ENCODE data around the gene SLC5A7.

The SLC5A7 gene

DNA sequence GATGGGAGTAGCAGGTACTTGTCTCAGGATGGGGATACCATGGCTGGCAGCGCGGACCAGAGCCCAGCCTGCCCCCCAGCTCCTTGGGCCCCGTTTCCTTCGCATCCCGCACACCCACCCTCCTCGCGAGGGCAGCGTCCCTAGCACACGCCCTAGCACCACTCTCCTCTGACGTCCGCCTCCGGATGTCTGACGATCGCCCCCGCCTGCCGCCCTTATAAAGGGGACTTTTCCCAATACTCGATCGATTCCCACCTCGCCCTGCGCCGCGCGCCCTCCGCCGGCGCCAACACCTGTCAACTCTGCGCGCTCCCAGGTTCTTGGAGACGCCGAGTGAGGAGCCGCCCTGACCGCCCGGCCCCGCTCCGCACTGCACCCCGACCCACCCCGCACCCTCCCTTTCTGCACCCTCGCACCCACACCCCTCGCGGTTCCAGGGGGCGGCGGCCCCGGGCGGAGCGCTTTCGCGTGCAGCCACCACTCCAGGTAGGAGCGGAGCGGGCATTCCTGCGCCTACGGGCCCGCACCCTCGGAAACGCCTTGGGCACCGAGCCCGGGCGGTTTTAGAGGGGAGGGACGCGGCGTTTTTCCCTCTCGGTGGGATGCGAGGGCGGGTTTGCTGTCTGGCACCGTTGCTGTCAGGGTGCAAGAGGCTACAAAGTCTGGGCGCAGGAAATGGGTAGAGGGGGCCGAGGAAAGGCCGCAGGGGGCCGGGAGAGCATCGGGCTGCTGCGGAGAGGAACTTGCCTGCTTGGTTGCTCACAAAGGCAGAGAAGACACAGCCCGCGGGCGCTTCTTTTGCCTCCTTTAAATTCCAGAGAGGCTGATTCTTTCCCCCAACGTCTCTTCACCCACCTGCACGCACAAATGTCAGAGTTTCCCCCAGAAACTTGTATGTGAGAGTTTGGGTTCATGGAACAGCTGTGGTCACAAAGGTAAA, at the start of gene SLC5A7:
Gene SLC5A7, plus strand, starts transcription at position 247 of the 940 bp plus-strand sequence. CDS start 1,632 bp downstream, outside the sequence.
- no peak for DNase-seq

- no peak for DNase-seq
Measured at GRCh38 chr2:107961395-107961794, 24.9 kb upstream of the SLC5A7 start.

- no peak for DNase-seq
Measured at GRCh38 chr2:107964185-107964584, 22.1 kb upstream of the SLC5A7 start.

DNA sequence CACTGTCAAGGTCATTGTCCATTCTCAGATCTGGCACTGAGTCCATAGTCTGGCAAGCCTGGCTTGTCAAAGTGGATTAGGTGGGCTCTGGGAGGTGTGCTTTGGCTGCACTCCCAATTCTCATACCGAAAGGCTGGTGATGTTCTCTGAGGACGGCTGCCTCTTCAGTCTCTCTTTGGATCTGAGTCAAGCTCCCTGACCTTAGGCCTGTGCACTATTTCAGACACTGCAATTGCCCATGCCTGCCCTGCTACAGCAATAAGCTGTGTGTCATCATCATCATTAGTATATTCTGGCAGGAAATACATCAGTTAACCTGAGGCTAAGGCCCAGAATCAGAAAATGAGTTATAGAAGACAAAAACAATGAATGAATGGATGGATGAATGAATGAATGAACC, 1.6 kb upstream of the SLC5A7 start:
- no peak for DNase-seq

DNA sequence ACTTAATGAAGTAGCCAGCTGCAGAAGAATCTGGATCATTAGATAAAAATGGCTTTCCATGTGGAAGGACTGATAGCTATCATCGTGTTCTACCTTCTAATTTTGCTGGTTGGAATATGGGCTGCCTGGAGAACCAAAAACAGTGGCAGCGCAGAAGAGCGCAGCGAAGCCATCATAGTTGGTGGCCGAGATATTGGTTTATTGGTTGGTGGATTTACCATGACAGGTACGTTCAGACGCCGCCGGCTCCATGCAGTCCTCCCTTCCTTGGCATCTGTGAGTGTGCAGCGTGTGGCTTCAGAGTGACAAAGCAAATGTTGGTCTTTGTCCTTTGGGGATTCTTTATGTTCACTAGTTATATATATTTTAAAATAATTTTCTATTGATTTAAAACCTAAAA, 1.8 kb downstream of the SLC5A7 start:
- no peak for DNase-seq

DNA sequence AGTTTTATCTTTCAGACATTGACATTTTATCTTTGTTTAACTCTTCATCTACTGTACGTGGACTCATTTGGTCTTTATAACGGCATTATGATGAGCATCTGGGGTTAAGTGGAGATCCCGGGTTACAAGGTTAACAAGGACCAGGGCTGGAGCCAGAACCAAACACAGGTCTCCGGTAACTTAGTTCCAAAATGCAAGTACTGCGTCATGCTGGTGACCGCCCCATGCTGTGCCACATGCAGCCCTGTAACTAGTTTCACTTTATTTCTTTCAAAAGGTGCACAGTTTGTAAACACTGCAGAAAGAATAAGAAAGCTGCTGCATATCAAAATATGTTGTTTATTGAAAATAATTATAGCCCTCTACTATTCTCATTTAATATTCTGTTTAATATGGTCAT, 3.1 kb downstream of the SLC5A7 start:
- DNase-seq = no peak

DNA sequence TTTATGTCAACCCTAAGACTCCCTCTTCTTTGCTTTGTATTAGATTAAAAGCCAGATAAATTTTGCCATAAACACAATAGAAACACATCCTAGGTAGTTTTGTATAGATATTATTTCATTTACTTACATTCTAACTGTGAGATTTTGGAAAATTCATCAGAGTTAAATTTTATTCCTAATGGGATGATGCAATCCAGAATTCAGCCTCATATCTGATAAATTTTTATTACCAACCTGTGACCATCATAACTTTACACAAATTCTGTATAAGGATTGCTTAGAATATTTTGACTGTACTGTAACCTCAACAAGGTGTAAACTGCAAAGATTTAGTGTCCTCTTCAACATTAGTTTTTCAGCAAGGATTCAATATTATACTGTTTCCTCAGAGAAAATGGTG, 4.4 kb downstream of the SLC5A7 start:
- no peak for DNase-seq

GRCh38 chr2:107992069-107992468, 5.7 kb downstream of the SLC5A7 start:
- no peak for DNase-seq

DNA sequence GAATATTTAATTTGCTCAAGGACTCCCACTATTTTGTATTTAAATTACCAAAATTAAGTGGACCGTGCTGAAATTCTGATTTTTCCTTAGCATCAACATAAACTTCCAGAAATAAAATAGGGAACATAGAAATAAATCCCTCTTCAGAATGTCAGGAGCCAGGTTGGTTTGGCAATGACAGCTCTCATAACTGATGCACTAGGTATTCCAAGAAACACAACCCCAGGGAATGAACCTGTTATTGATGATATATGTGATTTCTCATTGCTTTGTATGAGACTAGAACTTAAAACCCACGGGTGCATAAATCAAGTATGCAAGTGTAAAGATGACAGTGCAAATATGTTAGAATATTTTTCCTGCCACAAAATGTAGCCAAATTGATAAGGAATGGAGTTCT, 12.8 kb downstream of the SLC5A7 start:
- no peak for DNase-seq

- no peak for DNase-seq
Measured at GRCh38 chr2:108010912-108011591, 24.7 kb downstream of the SLC5A7 start.

DNA sequence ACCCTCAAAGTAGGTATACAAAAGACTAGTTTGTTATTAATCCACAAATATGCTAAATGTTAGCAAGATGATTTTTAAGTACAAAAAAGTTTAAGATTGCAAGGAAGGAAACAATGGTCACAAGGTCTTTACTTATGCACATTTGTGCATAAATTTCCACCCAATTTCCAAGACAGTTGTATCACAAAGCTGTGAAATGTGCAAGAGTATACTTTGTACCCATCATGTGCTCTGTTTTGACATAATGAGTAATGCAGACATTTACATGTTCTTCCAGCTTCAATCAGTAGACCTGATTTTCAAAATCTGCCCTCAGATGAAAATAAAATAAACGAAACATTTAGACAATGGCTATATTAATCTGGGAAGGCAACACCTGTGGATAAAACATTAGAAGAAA, 27.0 kb downstream of the SLC5A7 start:
- no peak for DNase-seq

DNA sequence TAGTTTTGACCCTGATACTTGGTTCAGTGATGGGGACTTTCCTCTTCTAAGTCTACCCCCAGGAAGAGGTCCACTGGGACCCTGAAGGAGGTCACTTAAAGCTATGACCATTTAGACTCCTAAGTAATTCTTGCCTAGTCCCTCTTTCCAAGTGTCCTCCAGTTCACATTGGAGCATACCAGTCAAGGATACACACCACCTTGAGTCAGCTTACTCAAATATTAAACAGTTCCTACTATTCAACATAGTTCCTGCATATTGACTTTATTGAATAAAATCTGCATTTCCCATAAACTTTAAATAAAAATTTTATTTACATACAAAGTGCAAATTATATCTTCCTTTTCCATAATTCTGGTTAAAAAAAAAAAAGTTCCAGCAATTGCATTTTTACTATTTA, 36.3 kb downstream of the SLC5A7 start:
- DNase-seq = no peak

- no peak for DNase-seq
Measured at GRCh38 chr2:108023776-108024175, 37.5 kb downstream of the SLC5A7 start.

- no peak for DNase-seq
Measured at GRCh38 chr2:108026092-108026794, 39.9 kb downstream of the SLC5A7 start.

DNA sequence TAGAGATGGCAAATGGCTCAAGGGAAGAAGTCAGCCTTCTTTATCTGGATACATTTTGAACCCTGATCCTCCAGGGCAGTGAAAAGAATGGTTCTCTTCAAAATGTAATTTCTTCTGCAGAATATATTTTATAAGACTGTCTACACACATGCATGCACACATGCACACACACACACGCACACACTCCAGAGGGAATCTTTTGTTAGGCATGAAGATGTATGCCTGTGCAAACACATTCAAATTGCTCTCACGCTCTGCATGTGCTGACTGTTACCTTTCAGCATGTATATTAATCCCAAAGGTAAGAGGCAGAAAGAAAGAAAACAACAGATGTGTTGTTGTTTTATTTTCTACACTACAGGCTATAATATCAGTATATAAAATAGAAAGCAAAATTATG, 43.2 kb downstream of the SLC5A7 start:
- no peak for DNase-seq

GRCh38 chr2:108029912-108030311, 43.6 kb downstream of the SLC5A7 start:
- DNase-seq = no peak

GRCh38 chr2:108031471-108031941, 45.2 kb downstream of the SLC5A7 start:
- no peak for DNase-seq

DNA sequence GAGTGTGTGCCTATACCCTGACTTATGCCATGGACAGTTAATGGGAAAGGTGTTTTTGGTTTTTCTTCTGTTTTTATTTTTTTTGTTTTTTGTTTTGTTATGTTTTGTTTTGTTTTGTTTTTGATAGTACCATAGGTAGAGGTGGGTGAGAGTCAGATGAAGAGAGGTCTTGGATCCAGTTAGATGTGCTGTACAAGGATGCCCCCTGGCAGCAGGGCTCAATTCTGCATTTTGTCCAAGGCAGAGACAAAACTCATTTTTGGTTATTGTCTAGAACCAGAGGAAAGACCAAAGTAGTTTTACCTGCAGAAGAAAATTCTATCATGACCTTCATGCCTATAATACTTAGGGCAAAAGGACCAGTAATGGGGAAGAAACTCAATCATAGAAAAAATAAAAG, 48.5 kb downstream of the SLC5A7 start:
- DNase-seq = no peak

- DNase-seq = no peak
Measured at GRCh38 chr2:108048752-108049151, 62.4 kb downstream of the SLC5A7 start.

DNA sequence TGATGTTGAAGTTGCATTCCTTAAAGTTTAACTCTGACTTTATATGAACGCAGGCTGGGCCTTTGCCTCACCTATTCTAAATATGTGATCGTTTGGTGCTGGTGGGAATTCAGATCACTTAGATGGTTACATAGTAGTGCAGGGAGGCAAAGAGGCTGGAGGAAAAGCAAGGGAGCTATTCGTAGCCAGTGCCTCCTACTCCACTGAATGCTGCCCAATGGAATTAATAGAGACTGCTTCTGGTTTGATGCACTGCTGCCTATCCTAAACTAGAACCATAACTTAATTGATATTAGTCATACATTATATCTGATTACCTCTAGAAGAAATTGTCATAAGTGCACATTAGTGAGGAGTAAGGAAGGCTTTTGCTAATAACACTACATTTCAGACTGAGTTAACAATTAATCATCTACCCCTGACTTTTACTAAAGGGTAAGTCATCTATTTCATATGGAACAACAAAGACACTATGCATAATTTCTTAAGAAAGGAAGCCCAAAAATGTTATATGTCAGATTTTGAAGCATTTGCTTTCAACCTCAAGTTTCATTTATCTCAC, 72.3 kb downstream of the SLC5A7 start:
- no peak for DNase-seq

- no peak for DNase-seq
Measured at GRCh38 chr2:108061439-108062042, 75.2 kb downstream of the SLC5A7 start.
